Fibroblast of skin of left biceps (primary cell): Measurements from ENCODE around the gene WNT1.
A peak's percentile ranks its signal among the peaks of the same experiment; 100 is the strongest.

Experiments used
- DNase-seq, 2 experiments: peaks; one replicate each; pipeline ENCODE4 v3.0.0-alpha.2; 2013; ENCODE audit warnings: low read depth in 2 of 2

WNT1 gene

DNA sequence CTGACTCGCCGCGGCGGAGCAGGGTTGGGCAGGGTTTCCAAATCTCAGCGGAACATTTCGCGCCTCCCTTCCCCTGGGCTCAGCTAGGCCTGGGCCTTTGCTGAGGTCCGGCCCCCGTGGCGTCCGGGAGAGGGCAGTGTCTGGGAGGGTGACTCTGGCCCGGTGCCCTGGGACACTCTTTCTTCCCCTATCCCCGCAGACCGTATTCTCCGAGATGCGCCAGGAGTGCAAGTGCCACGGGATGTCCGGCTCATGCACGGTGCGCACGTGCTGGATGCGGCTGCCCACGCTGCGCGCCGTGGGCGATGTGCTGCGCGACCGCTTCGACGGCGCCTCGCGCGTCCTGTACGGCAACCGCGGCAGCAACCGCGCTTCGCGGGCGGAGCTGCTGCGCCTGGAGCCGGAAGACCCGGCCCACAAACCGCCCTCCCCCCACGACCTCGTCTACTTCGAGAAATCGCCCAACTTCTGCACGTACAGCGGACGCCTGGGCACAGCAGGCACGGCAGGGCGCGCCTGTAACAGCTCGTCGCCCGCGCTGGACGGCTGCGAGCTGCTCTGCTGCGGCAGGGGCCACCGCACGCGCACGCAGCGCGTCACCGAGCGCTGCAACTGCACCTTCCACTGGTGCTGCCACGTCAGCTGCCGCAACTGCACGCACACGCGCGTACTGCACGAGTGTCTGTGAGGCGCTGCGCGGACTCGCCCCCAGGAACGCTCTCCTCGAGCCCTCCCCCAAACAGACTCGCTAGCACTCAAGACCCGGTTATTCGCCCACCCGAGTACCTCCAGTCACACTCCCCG is 3.0 kb downstream of the WNT1 start:
- DNase-seq, result no peak

GRCh38 chr12:48981757-48982157 is 3.6 kb downstream of the WNT1 start:
- DNase-seq, result no peak

GRCh38 chr12:48982397-48983080 is 4.4 kb downstream of the WNT1 start:
- no peak for DNase-seq

- no peak for DNase-seq
Measured at GRCh38 chr12:48985475-48985897, 7.4 kb downstream of the WNT1 start.

DNA sequence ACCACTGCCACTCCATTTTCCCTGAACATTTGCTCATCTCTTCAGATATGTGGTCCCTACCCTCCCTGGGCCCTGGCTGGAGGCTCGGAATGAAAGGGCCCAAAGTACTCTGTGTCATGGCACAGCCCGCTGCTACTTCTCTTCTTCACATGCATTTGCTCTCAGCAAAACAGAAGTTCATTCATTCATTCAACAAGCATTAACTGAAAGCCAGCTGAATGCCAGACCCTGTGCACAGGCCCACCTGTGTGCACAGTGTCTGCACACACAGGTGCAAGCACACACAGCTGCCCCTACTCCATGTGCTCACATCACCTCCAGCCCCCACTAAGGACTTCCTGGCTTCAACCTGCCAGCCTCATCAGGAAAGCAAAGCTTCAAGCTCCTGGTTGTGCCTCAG is 7.8 kb downstream of the WNT1 start:
- no peak for DNase-seq

- no peak for DNase-seq
Measured at GRCh38 chr12:48986720-48987291, 8.7 kb downstream of the WNT1 start.

- DNase-seq, result no peak
Measured at GRCh38 chr12:48988030-48988649, 10.0 kb downstream of the WNT1 start.

DNA sequence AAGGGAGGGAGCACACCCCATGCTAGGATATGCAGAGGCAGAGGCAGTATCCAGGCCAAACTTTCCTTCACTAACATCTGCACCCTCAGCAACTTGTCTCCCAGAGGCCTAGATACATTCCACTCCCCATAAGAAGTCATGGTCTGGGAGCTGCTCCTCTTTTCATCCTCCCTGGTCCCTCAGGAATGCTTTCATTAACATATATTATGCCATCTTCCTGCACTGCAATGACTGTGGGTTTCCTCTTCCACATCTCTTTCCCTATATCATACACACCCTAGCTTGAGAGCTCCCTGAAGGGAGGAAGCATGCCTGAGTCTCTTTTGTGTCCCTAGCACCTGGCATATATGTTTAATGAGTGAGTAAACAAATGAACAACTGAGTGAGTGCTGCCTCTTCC is 12.4 kb downstream of the WNT1 start:
- DNase-seq, result no peak

GRCh38 chr12:48991247-48992050 is 13.3 kb downstream of the WNT1 start:
- DNase-seq, result no peak

DNA sequence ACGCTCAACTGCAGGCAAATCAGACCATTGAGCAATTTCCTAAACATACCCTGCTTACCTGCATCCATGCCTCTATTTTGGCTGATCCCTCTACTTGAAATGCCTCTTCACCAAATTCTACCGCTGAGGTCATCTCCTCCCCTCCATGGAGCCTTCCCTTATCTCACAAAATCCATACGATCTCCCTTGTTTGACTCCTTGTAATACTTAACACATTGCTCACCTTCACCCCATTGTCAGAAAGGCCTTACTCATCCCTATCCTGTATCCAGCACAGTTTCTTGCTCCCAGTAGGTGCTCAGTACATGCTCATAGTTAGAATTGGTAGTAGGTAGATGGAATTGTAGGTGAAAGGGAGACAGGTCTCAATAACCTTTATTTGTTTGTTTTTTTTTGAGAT is 15.7 kb downstream of the WNT1 start:
- no peak for DNase-seq

- no peak for DNase-seq
Measured at GRCh38 chr12:48994224-48995085, 16.3 kb downstream of the WNT1 start.

GRCh38 chr12:48995086-48995879 is 17.2 kb downstream of the WNT1 start:
- peak; percentile 44 to 45 for DNase-seq

DNA sequence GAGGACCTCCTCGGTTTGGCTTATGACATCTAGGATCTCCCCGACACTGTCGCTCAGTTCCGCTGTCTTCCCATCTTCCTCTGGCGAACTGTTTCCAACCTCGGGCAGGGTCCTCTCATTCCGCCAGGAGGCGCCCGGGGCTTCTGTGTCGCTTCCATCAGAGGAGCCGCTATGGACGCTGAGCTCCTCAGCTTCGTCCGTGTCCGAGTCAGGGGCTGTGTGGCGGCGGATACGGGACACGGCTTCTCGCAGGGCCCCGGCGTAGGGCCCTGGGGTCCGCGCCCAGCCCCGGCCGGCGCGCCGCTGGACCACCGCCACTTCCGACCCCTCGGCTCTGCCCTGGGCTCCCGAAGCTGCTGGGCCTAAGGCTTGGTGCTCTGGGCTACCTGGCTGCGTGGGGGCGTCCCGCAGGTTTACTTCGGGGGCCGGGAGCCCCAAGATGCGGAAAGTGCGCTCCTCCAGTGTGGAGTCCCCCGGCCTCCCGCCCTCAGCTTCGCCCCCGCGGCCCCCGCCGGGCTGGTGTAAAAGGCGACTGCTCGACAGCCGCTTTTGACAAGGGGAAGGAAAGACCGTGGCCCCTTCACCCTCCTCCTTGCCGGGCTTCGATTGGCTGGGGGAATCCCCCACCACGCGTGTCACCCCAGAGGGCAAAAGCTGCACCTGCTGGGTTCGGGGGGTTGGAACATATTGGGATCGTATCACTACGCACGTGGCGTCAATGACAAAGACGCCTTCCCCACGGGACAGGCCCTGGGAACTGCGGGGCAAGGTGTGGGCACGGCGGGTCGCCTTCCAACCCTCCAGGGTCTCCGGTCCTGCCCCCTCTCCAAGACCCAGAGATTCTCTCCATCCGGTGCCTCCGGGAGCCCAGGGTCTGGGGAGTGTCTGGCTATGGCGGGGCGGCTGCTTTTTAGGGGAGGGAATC is 18.9 kb downstream of the WNT1 start:
- no peak for DNase-seq

DNA sequence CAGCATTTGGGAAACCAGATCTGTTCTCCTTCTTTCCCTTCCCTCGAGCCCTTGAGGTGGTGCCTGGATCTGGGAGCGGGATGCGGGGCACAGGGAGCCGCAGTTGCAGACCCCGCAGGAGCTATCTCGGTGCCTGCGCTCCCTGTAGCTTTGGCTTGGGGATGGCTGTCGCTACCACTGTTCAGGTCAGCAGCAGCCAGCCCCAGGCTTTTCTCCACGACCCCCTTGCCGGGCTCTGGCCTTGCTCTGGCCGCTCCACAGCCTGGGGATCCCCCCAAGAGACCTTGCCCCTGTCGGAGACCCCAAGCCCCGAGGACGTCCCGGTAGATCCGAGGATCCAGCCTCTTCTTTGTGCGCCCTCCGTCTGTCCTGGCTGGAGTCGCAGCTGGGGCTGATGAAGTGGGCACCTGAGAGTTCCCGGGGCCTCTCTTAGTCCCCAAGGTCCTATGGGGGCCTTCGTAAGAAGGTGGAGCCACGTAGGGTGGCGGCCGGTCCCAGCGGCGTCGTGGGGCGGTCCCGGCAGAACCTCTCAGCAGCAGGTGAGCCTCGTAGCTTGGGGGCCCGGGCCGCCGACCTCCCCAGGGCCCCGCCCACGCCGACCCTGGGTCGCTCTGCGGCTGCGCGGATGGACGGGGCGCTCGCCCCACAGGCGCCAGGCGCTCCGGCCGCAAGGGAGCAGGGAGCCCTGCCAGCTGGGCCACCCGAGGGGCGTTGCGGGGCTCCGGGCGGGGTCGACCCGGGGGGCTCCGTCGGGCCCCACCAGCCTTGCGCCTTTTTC is 19.8 kb downstream of the WNT1 start:
- no peak for DNase-seq

- no peak for DNase-seq
Measured at GRCh38 chr12:48998497-48999353, 20.6 kb downstream of the WNT1 start.

DNA sequence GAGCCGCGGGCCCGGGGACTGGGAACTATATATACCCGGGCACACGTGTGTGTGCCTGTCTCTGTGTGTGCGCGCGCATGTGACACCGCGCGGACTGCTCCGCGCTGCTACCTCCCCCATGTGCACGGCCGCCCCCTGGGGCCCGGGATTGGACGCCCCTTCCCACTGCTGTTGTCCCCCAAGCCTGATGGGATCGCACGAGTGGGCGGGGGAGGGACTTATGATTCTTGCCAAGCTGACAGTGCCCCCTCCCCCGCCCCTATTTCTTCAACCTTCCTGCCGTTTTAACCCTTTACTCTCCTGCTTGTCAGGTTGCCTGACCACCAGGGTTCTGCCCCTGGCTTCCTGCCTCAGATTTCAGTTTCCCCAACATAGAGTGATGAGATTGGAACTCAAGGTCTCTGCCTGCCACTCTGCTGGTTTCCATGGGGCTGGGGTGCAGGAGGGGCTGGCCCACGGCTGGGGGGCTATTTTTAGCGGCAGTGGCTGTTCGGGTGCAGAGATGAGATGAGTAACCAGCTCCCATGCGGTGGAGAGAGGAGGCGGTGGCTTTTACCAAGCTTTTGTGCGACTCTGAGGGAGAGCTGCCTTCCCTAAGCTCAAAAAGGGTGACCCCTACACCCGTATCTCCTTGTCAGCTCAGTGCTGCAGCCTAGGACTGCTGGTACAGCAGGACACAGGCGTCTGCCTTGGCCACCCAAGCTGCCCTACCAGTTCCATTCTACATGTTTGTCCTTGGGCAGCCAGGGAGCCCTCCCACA is 21.4 kb downstream of the WNT1 start, which contains the start of gene DDN:
Gene DDN, minus strand, starts transcription at position 5 of the 761 bp plus-strand sequence. CDS start 88 bp downstream, outside the sequence.
- no peak for DNase-seq
